HG03135 (cell line): ENCODE results near the gene SUN3.
A peak's percentile ranks its signal among the peaks of the same experiment; 100 is the strongest.
"Not testable (repeated sequence)": the region's sequence is repeated elsewhere in the genome, so short reads cannot be mapped to it uniquely, and the experiment has no call there.

Experiments
- ATAC-seq: cut with Tn5 transposase; IDR thresholded peaks from one replicate; pipeline ENCODE4 v1.9.1; 2021; ENCODE audit warnings: mild to moderate bottlenecking, moderate library complexity; ENCODE audit not compliant: unreplicated experiment

Gene SUN3

GRCh38 chr7:47945261-47946015, 83.5 kb downstream of the SUN3 start:
- no peak for ATAC-seq

- no peak for ATAC-seq
These were observed 84.2 kb downstream of the SUN3 start for GRCh38 chr7:47944536-47945260.

GRCh38 chr7:47943676-47944474, 85.0 kb downstream of the SUN3 start:
- no peak for ATAC-seq

- not testable (repeated sequence) for ATAC-seq
These were observed 86.3 kb downstream of the SUN3 start for GRCh38 chr7:47942651-47943050.

- ATAC-seq: no peak
These were observed 86.8 kb downstream of the SUN3 start for GRCh38 chr7:47942132-47942531.

- no peak for ATAC-seq
These were observed 87.6 kb downstream of the SUN3 start for GRCh38 chr7:47941136-47941844.

GRCh38 chr7:47940088-47941013, 88.6 kb downstream of the SUN3 start:
- no peak for ATAC-seq

GRCh38 chr7:47939425-47940036, 89.4 kb downstream of the SUN3 start:
- ATAC-seq: no peak

- no peak for ATAC-seq
These were observed 90.2 kb downstream of the SUN3 start for GRCh38 chr7:47938574-47939165.

GRCh38 chr7:47937711-47938573, 91.0 kb downstream of the SUN3 start:
- peak; percentile 55 for ATAC-seq
